Measurements from ENCODE around the gene NELL1.

GRCh38 chr11:21421711-21422329 lies 752.4 kb downstream of the NELL1 start:
- TF ChIP-seq, protein P1, sequence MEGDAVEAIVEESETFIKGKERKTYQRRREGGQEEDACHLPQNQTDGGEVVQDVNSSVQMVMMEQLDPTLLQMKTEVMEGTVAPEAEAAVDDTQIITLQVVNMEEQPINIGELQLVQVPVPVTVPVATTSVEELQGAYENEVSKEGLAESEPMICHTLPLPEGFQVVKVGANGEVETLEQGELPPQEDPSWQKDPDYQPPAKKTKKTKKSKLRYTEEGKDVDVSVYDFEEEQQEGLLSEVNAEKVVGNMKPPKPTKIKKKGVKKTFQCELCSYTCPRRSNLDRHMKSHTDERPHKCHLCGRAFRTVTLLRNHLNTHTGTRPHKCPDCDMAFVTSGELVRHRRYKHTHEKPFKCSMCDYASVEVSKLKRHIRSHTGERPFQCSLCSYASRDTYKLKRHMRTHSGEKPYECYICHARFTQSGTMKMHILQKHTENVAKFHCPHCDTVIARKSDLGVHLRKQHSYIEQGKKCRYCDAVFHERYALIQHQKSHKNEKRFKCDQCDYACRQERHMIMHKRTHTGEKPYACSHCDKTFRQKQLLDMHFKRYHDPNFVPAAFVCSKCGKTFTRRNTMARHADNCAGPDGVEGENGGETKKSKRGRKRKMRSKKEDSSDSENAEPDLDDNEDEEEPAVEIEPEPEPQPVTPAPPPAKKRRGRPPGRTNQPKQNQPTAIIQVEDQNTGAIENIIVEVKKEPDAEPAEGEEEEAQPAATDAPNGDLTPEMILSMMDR (IDR thresholded peaks at IDR 0.05; ENCODE audit: poor library complexity), result no peak
- no peak for TF ChIP-seq EZH2 (IDR thresholded peaks at IDR 0.05; ENCODE audit: borderline replicate concordance)

Data from hepatocyte (in vitro differentiated cells).